GM12874 (cell line): ENCODE measurements around the gene MAPKBP1.

Experiments
- CTCF ChIP-seq: IDR thresholded peaks from 2 replicates; pipeline ENCODE4 v1.5.1; 2011; ENCODE audit warnings: low read depth, mild to moderate bottlenecking, control low read depth, low read length, moderate library complexity; ENCODE audit not compliant: insufficient read depth

MAPKBP1 gene

GRCh38 chr15:41810651-41811431 lies 36.6 kb downstream of the MAPKBP1 start:
- no peak for TF ChIP-seq CTCF

GRCh38 chr15:41811432-41812195 lies 37.3 kb downstream of the MAPKBP1 start:
- TF ChIP-seq CTCF, result peak; percentile 88

- no peak for TF ChIP-seq CTCF
Measured at GRCh38 chr15:41812820-41813375, 38.6 kb downstream of the MAPKBP1 start.

GRCh38 chr15:41813426-41813825 lies 39.1 kb downstream of the MAPKBP1 start:
- TF ChIP-seq CTCF, result no peak

- TF ChIP-seq CTCF, result no peak
Measured at GRCh38 chr15:41814534-41814933, 40.2 kb downstream of the MAPKBP1 start.

GRCh38 chr15:41816788-41817187 lies 42.5 kb downstream of the MAPKBP1 start:
- TF ChIP-seq CTCF, result no peak

- TF ChIP-seq CTCF, result no peak
Measured at GRCh38 chr15:41817327-41817726, 43.0 kb downstream of the MAPKBP1 start.
